ENCODE data around the gene HS6ST2. TPM values are rescaled to one million over a fixed set of nuclear protein-coding genes. Genes with fewer than 3 reads are reported as not detected.

Gene HS6ST2
- total and polyA plus RNA-seq, 10 of the 15 experiments (the other 5 are each of a cell fraction or from before 2014, with no cell fraction given): not detected

DNA sequence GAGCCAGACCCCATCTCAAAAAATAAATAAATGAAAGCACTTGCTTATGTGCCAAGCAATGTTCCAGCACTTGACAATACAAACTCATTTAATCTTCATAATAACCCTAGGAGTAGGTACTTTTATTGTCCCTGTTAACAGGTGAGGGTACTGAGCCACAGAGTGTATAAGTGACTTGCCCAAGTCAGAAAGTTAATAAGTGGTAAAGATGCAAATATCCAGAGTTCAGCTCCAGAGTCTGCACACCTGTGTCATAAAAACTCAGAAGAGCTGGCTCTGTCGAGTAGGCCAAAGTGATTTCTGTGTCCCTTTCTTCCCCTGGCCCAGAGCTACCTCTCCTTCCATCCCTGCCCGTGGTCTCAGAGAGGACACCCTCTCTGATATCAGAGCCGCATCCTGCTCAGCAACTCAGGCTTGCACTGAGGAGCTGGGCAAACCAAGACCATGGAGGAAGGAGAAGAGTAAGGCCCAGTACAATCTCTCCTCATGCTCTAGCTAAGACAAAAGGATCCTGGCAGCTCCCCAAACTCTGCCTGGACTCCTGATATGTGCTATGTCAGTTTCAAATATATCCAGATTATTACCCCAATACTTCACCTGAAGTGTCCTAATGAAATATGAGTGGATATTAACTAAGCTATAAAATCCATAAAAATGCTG lies 136.3 kb downstream of the HS6ST2 start (continued):
- no peak for TF ChIP-seq ZBTB11 (CRISPR knock-in tag; IDR thresholded peaks at IDR 0.05)
- no peak for TF ChIP-seq SUZ12 (IDR thresholded peaks at IDR 0.05; ENCODE audit: unreplicated experiment)
- TF ChIP-seq STAT1 (conservative IDR thresholded peaks at IDR 0.05): no peak
- TF ChIP-seq, protein P1, sequence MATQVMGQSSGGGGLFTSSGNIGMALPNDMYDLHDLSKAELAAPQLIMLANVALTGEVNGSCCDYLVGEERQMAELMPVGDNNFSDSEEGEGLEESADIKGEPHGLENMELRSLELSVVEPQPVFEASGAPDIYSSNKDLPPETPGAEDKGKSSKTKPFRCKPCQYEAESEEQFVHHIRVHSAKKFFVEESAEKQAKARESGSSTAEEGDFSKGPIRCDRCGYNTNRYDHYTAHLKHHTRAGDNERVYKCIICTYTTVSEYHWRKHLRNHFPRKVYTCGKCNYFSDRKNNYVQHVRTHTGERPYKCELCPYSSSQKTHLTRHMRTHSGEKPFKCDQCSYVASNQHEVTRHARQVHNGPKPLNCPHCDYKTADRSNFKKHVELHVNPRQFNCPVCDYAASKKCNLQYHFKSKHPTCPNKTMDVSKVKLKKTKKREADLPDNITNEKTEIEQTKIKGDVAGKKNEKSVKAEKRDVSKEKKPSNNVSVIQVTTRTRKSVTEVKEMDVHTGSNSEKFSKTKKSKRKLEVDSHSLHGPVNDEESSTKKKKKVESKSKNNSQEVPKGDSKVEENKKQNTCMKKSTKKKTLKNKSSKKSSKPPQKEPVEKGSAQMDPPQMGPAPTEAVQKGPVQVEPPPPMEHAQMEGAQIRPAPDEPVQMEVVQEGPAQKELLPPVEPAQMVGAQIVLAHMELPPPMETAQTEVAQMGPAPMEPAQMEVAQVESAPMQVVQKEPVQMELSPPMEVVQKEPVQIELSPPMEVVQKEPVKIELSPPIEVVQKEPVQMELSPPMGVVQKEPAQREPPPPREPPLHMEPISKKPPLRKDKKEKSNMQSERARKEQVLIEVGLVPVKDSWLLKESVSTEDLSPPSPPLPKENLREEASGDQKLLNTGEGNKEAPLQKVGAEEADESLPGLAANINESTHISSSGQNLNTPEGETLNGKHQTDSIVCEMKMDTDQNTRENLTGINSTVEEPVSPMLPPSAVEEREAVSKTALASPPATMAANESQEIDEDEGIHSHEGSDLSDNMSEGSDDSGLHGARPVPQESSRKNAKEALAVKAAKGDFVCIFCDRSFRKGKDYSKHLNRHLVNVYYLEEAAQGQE (IDR thresholded peaks at IDR 0.05; ENCODE audit: low read depth, low read length): no peak

- in situ Hi-C loops (cut with MboI) (no loop called here), intact Hi-C loops (cut with micrococcal nuclease; ENCODE audit: unreplicated experiment) (no loop called here)
- no peaks in the 10 kb centered on the region for H3K4me1 ChIP-seq (ENCODE audit: control insufficient read depth, insufficient read depth, low read length)
- RAD21 ChIA-PET (ENCODE audit: unreplicated experiment): no interaction called here
- no peak overlapping the region for H3K4me2 ChIP-seq (ENCODE audit: control insufficient read depth, insufficient read depth)
- POLR2A ChIA-PET: no interaction called here
- SMC1A ChIA-PET (ENCODE audit: uncharacterized antibody, unreplicated experiment): no interaction called here
- CTCF ChIA-PET: no interaction called here
- H3K36me3 ChIP-seq (ENCODE audit: control insufficient read depth in 2 of 2, insufficient read depth in 2 of 2, low read length in 1 of 2): no peaks in the 10 kb centered on the region
- no peak for DNase-seq (ENCODE audit: low read depth, low spot score)
- BruUV-seq (replicated peaks): no TSS peak
- no peak for ATAC-seq
- H3K27ac ChIP-seq (ENCODE audit: control insufficient read depth, insufficient read depth): no peak overlapping the region
- H3K27me3 ChIP-seq (replicated peaks in 1 of 2; ENCODE audit: control insufficient read depth in 2 of 2, insufficient read depth in 2 of 2, low read length in 1 of 2): no peaks in the 10 kb centered on the region
- no peak for FAIRE-seq
- no peak overlapping the region for H2AFZ ChIP-seq (ENCODE audit: control insufficient read depth, low read depth, low read length)
- 59% methylated on average over 5 of the region's 5 CpGs for WGBS (ENCODE audit: insufficient coverage, insufficient replicate concordance, low lambda C conversion rate, missing lambda C conversion rate)
- no peaks in the 10 kb centered on the region for H3K79me2 ChIP-seq (ENCODE audit: control insufficient read depth, insufficient read depth, low read length)
- no peak overlapping the region for H3K4me3 ChIP-seq
- no peaks in the 10 kb centered on the region for H4K20me1 ChIP-seq (ENCODE audit: control insufficient read depth, insufficient read depth)
- no peaks in the 10 kb centered on the region for H3K9me3 ChIP-seq (replicated peaks; ENCODE audit: control insufficient read depth, insufficient read depth, low read length)
- H3K9ac ChIP-seq (ENCODE audit: control insufficient read depth, insufficient read depth, low read length): no peak overlapping the region
- TF ChIP-seq LARP7 (IDR thresholded peaks at IDR 0.05) (no peak), PAX8 (IDR thresholded peaks at IDR 0.05) (no peak), SUPT20H (IDR thresholded peaks at IDR 0.05; ENCODE audit: borderline replicate concordance, control insufficient read depth, low read depth, low read length) (no peak)
- TF ChIP-seq, protein P1 (IDR thresholded peaks at IDR 0.05; ENCODE audit: low read depth, low read length): no peak
- TF ChIP-seq, protein P2, sequence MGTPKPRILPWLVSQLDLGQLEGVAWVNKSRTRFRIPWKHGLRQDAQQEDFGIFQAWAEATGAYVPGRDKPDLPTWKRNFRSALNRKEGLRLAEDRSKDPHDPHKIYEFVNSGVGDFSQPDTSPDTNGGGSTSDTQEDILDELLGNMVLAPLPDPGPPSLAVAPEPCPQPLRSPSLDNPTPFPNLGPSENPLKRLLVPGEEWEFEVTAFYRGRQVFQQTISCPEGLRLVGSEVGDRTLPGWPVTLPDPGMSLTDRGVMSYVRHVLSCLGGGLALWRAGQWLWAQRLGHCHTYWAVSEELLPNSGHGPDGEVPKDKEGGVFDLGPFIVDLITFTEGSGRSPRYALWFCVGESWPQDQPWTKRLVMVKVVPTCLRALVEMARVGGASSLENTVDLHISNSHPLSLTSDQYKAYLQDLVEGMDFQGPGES (IDR thresholded peaks at IDR 0.05): no peak
Observed at GRCh38 chrX:132820675-132821074, 137.8 kb downstream of the HS6ST2 start.

Measured in GM12878 (cell line).